HUES48 (cell line): ENCODE results near the gene CDC34.

Experiments used
- H3K27ac ChIP-seq: one replicate; pipeline ENCODE4 v1.7.0; 2013; ENCODE audit warnings: low read depth, low read length, inconsistent platforms
- H3K27me3 ChIP-seq: 2 replicates; pipeline ENCODE4 v1.6.1; 2013; ENCODE audit warnings: mild to moderate bottlenecking, low read length; ENCODE audit not compliant: control insufficient read depth, insufficient read depth
- H3K36me3 ChIP-seq: 2 replicates; pipeline ENCODE4 v1.6.1; 2013; ENCODE audit warnings: low read length; ENCODE audit not compliant: control insufficient read depth, insufficient read depth
- H3K4me1 ChIP-seq: 2 replicates; pipeline ENCODE4 v1.6.1; 2013; ENCODE audit warnings: mild to moderate bottlenecking, low read length; ENCODE audit not compliant: control insufficient read depth, insufficient read depth
- H3K4me3 ChIP-seq: 2 replicates; pipeline ENCODE4 v1.5.1; 2013; ENCODE audit warnings: mild to moderate bottlenecking, low read depth, low read length
- H3K9ac ChIP-seq: 2 replicates; pipeline ENCODE4 v1.6.1; 2013; ENCODE audit warnings: mild to moderate bottlenecking, low read depth, low read length, moderate library complexity
- H3K9me3 ChIP-seq: 2 replicates; pipeline ENCODE4 v1.6.1; 2013; ENCODE audit warnings: low read length; ENCODE audit not compliant: control insufficient read depth, insufficient read depth

The CDC34 gene

GRCh38 chr19:570937-571565 lies 39.5 kb downstream of the CDC34 start:
- H3K9ac ChIP-seq: peak overlapping the region; percentile 59; the same call in 1 of the 2 replicates
- peaks cover 8% of the 10 kb centered on the region for H3K4me1 ChIP-seq
- H3K27ac ChIP-seq: peak overlapping the region; percentile 87
- peak overlapping the region; percentile 60 for H3K4me3 ChIP-seq
- no peaks in the 10 kb centered on the region for H3K9me3 ChIP-seq
- H3K27me3 ChIP-seq: 0 out of 2 replicates have a peak, but pooled peaks cover 6% of the 10 kb centered on the region
- 0 out of 2 replicates have a peak, but pooled peaks cover 7% of the 10 kb centered on the region for H3K36me3 ChIP-seq

- Histone ChIP-seq H3K4me3 (peak overlapping the region; percentile 60), H3K36me3 (0 out of 2 replicates have a peak, but pooled peaks cover 11% of the 10 kb centered on the region), H3K4me1 (peaks cover 8% of the 10 kb centered on the region), H3K27me3 (0 out of 2 replicates have a peak, but pooled peaks cover 6% of the 10 kb centered on the region), H3K9me3 (no peaks in the 10 kb centered on the region), H3K27ac (peak overlapping the region; percentile 87), H3K9ac (peak overlapping the region; percentile 59; the same call in 1 of the 2 replicates)
Measured at GRCh38 chr19:571566-571974, 40.0 kb downstream of the CDC34 start.

- peak within 1 kb of the TSS; percentile 88 for H3K4me3 ChIP-seq
- H3K9ac ChIP-seq: peak within 1 kb of the TSS; percentile 86
- no peaks in the 10 kb centered on the region for H3K9me3 ChIP-seq
- H3K4me1 ChIP-seq: peaks cover 8% of the 10 kb centered on the region
- 0 out of 2 replicates have a peak, but pooled peaks cover 11% of the 10 kb centered on the region for H3K36me3 ChIP-seq
- H3K27ac ChIP-seq: peak within 1 kb of the TSS; percentile 87
- 0 out of 2 replicates have a peak, but pooled peaks cover 6% of the 10 kb centered on the region for H3K27me3 ChIP-seq
Measured at GRCh38 chr19:572140-572742, 40.7 kb downstream of the CDC34 start, which contains the start of gene BSG. Gene BSG (plus strand): TSS chr19:572596. CDS start chr19:572635, 39 bp downstream.

- H3K27ac ChIP-seq: peak overlapping the region; percentile 87
- H3K36me3 ChIP-seq: 0 out of 2 replicates have a peak, but pooled peaks cover 14% of the 10 kb centered on the region
- H3K27me3 ChIP-seq: 0 out of 2 replicates have a peak, but pooled peaks cover 6% of the 10 kb centered on the region
- peaks cover 8% of the 10 kb centered on the region for H3K4me1 ChIP-seq
- no peaks in the 10 kb centered on the region for H3K9me3 ChIP-seq
- peak overlapping the region; percentile 86 for H3K9ac ChIP-seq
- peak overlapping the region; percentile 88 for H3K4me3 ChIP-seq
Measured at GRCh38 chr19:572743-573518, 41.4 kb downstream of the CDC34 start.

- Histone ChIP-seq H3K4me1 (peaks cover 8% of the 10 kb centered on the region), H3K9me3 (no peaks in the 10 kb centered on the region), H3K27me3 (0 out of 2 replicates have a peak, but pooled peaks cover 6% of the 10 kb centered on the region), H3K27ac (peak overlapping the region; percentile 87), H3K4me3 (peak overlapping the region; percentile 88), H3K9ac (peak overlapping the region; percentile 86), H3K36me3 (0 out of 2 replicates have a peak, but pooled peaks cover 19% of the 10 kb centered on the region)
Measured at GRCh38 chr19:573519-573825, 41.9 kb downstream of the CDC34 start.

GRCh38 chr19:574658-575526 lies 43.3 kb downstream of the CDC34 start:
- H3K27ac ChIP-seq: peak overlapping the region; percentile 2
- peak overlapping the region; percentile 46; the same call in 1 of the 2 replicates for H3K9ac ChIP-seq
- H3K27me3 ChIP-seq: 0 out of 2 replicates have a peak, but pooled peaks cover 6% of the 10 kb centered on the region
- H3K4me1 ChIP-seq: peaks cover 8% of the 10 kb centered on the region
- peak overlapping the region; percentile 46 for H3K4me3 ChIP-seq
- no peaks in the 10 kb centered on the region for H3K9me3 ChIP-seq
- peaks cover 29% of the 10 kb centered on the region for H3K36me3 ChIP-seq

- Histone ChIP-seq H3K9ac (no peak overlapping the region), H3K4me1 (peaks cover 8% of the 10 kb centered on the region)
Measured at GRCh38 chr19:575527-576506, 44.3 kb downstream of the CDC34 start.

GRCh38 chr19:576768-577438 lies 45.3 kb downstream of the CDC34 start:
- Histone ChIP-seq H3K9ac (no peak overlapping the region), H3K4me1 (peaks cover 8% of the 10 kb centered on the region), H3K27ac (no peak overlapping the region), H3K9me3 (no peaks in the 10 kb centered on the region), H3K36me3 (peaks cover 45% of the 10 kb centered on the region), H3K4me3 (no peak overlapping the region), H3K27me3 (no peaks in the 10 kb centered on the region)

More at GRCh38 chr19:575527-576506, 44.3 kb downstream of the CDC34 start:
- Histone ChIP-seq H3K36me3 (peaks cover 36% of the 10 kb centered on the region), H3K27me3 (0 out of 2 replicates have a peak, but pooled peaks cover 6% of the 10 kb centered on the region), H3K4me3 (no peak overlapping the region), H3K27ac (no peak overlapping the region), H3K9me3 (no peaks in the 10 kb centered on the region)
